Transverse colon (tissue), 4 donors: Measurements from ENCODE around the gene SNX25. TPM values are rescaled to one million over a fixed set of nuclear protein-coding genes. Genes with fewer than 3 reads are reported as not detected.

Experiments used
- DNase-seq: peaks from one replicate; pipeline ENCODE4 v3.0.0-alpha.2; 2019
- H3K27ac ChIP-seq, 4 donors: fragments of 200-600 bp; sonication (generic); 2 replicates each; pipeline ENCODE4 v1.5.1; 2016 to 2018; ENCODE audit warnings: inconsistent platforms in 4 of 4
- H3K27me3 ChIP-seq: fragments of 200-600 bp; sonication (generic); 2 replicates; pipeline ENCODE4 v1.5.1; 2017; ENCODE audit warnings: inconsistent platforms
- H3K36me3 ChIP-seq, 4 donors: fragments of 200-600 bp; sonication (generic); 2 replicates each; pipeline ENCODE4 v1.5.1; 2017 to 2019; ENCODE audit warnings: inconsistent platforms in 4 of 4
- H3K4me1 ChIP-seq, 4 donors: fragments of 200-600 bp; sonication (generic); 2 replicates each; pipeline ENCODE4 v1.5.1; 2017 to 2020; ENCODE audit warnings: inconsistent platforms in 4 of 4
- H3K4me3 ChIP-seq, 4 donors: fragments of 200-600 bp; sonication (generic); 1 replicate in 1 of 4; 2 replicates in 3 of 4; pipeline versions ENCODE4 v1.5.1 to v1.6.1; 2017 to 2019; ENCODE audit warnings: inconsistent platforms in 4 of 4
- H3K9me3 ChIP-seq, 2 donors: fragments of 200-600 bp; sonication (generic); 2 replicates each; pipeline ENCODE4 v1.5.1; 2017 to 2019; ENCODE audit warnings: inconsistent platforms in 2 of 2
- CTCF ChIP-seq, 5 experiments: fragments of 200-600 bp in 3 of 5; fragments of 450-650 bp in 2 of 5; sonication (generic) in 3 of 5; IDR thresholded peaks; 1 replicate in 2 of 5; 2 replicates in 3 of 5; pipeline ENCODE4 v1.5.1; 2016 to 2017; ENCODE audit warnings: antibody characterized with exemption in 5 of 5, inconsistent platforms in 3 of 5, mild to moderate bottlenecking in 2 of 5, moderate library complexity in 1 of 5
- EP300 ChIP-seq: sonication (generic); formaldehyde crosslinking; IDR thresholded peaks from one replicate; pipeline ENCODE4 v1.6.1; 2017; ENCODE audit warnings: antibody characterized with exemption, low read depth
- POLR2A ChIP-seq: fragments of 450-650 bp; IDR thresholded peaks from one replicate; pipeline ENCODE4 v1.6.1; 2016; ENCODE audit warnings: antibody characterized with exemption, mild to moderate bottlenecking, moderate library complexity
- POLR2AphosphoS5 ChIP-seq, 3 donors: sonication (generic); formaldehyde crosslinking; IDR thresholded peaks; one replicate each; pipeline ENCODE4 v1.6.1; 2016; ENCODE audit warnings: antibody characterized with exemption in 3 of 3
- WGBS, 2 donors: methylation state at CpG; one replicate each; pipeline ENCODE4 v1.1.5; 2018; ENCODE audit warnings: low coverage in 1 of 2; 5-methylcytosine and 5-hydroxymethylcytosine counted together
- in situ Hi-C, 4 donors: fragments of 200-750 bp; cut with MboI; loops; one replicate each; pipeline versions ENCODE4 v1.15.0 to v1.15.1; 2017; ENCODE audit warnings: low sequenced_read_pairs in 3 of 4, low pct_ligation_motif_present in 1 of 4, low pct_unique_long_range_greater_than_20kb in 1 of 4
- intact Hi-C: fragments of 100-400 bp; cut with DNase I; formaldehyde crosslinking; loops from one replicate; pipeline ENCODE4 v1.15.1; 2023; ENCODE audit warnings: low total_unique reads
- total RNA-seq, 4 donors: library from RNA; depleted of rRNA; stranded (reverse); fragments of >200 nt; gene quantifications; one replicate each; pipeline ENCODE4 v1.1.0, GENCODE V29; 2016

Gene SNX25
- total RNA-seq, 4 donors from 2014 or later: 17.1 to 68.5 (median 19.5) TPM

- TF ChIP-seq CTCF (IDR thresholded peaks at IDR 0.05) (peak in 2 of 5 experiments; percentile 47 to 51), EP300 (no peak), POLR2AphosphoS5 (IDR thresholded peaks at IDR 0.05) (peak; percentile 52 to 96 (median 96)), POLR2A (peak; percentile 95)
- in situ Hi-C loops (loop anchor here in 2 of 4 donors (10.0 kb wide), 2 partner anchors 182 to 192 kb away; partner anchors contain the start of genes CFAP97 (in 1 of the 2) and SNX25 (in 1 of the 2)), intact Hi-C loops (loop anchor here (5.0 kb wide), 1 partner anchor 190 kb away; the partner anchor contains the start of gene SNX25)
Measured at GRCh38 chr4:185396724-185397385, 187.5 kb downstream of the SNX25 start, which contains the start of gene ANKRD37. Gene ANKRD37 (plus strand): TSS chr4:185396841. CDS start chr4:185396924, 83 bp downstream.

GRCh38 chr4:185398618-185399017 lies 189.2 kb downstream of the SNX25 start:
- peak overlapping the region in 1 of 4 donors; percentile 14 for H3K4me3 ChIP-seq
- 42 to 52% methylated on average over 2 of the region's 2 CpGs for WGBS, 2 donors
- peaks cover 2 to 43% (median 17%) of the 10 kb centered on the region in 4 donors for H3K4me1 ChIP-seq
- H3K27me3 ChIP-seq: no peaks in the 10 kb centered on the region
- no peak for DNase-seq
- TF ChIP-seq CTCF (IDR thresholded peaks at IDR 0.05) (no peak), POLR2AphosphoS5 (IDR thresholded peaks at IDR 0.05) (no peak), POLR2A (no peak), EP300 (no peak)
- in situ Hi-C loops (loop anchor here in 2 of 4 donors (10.0 kb wide), 2 partner anchors 184 to 194 kb away; partner anchors contain the start of genes CFAP97 (in 1 of the 2) and SNX25 (in 1 of the 2)), intact Hi-C loops (loop anchor here (5.0 kb wide), 1 partner anchor 191 kb away; the partner anchor contains the start of gene SNX25)
- H3K9me3 ChIP-seq: no peaks in the 10 kb centered on the region
- H3K36me3 ChIP-seq: peaks cover 0 to 36% (median 10%) of the 10 kb centered on the region in 4 donors
- H3K27ac ChIP-seq: peak overlapping the region; percentile 20 to 100 (median 98)

More at GRCh38 chr4:185396724-185397385, 187.5 kb downstream of the SNX25 start, which contains the start of gene ANKRD37:
- no peaks in the 10 kb centered on the region for H3K9me3 ChIP-seq
- peaks cover 0 to 19% (median 3%) of the 10 kb centered on the region in 4 donors for H3K36me3 ChIP-seq
- peak within 1 kb of the TSS; percentile 57 to 80 (median 68) for H3K4me3 ChIP-seq
- peak; percentile 62 for DNase-seq
- 11% methylated on average over 22 of the region's 38 CpGs; no CpG with 5 or more reads in 1 of the 2 donors for WGBS, 2 donors
- peak within 1 kb of the TSS; percentile 97 to 100 (median 99) for H3K27ac ChIP-seq
- no peaks in the 10 kb centered on the region for H3K27me3 ChIP-seq
- H3K4me1 ChIP-seq: peaks cover 2 to 43% (median 17%) of the 10 kb centered on the region in 4 donors

DNA sequence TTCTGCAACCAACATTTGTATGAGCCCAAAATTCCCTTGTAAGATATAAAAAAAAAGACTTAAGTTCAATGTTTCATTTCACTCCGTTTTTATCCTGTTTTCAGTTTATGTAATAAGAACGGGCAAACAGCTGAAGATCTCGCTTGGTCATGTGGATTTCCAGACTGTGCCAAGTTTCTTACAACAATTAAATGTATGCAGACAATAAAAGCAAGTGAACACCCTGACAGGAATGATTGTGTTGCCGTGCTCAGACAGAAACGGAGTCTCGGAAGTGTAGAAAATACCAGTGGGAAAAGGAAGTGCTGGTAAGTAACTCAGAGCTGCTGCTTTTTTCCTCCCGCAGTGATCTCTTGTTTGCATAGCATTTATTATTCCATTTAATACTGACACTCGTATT lies 190.1 kb downstream of the SNX25 start:
- H3K27ac ChIP-seq: peak overlapping the region; percentile 20 to 100 (median 60)
- in situ Hi-C loops (loop anchor here in 2 of 4 donors (10.0 kb wide), 2 partner anchors 185 to 195 kb away; partner anchors contain the start of genes CFAP97 (in 1 of the 2) and SNX25 (in 1 of the 2)), intact Hi-C loops (loop anchor here (5.0 kb wide), 1 partner anchor 192 kb away; the partner anchor contains the start of gene SNX25)
- peak overlapping the region in 1 of 4 donors; percentile 14 for H3K4me3 ChIP-seq
- H3K36me3 ChIP-seq: peaks cover 0 to 38% (median 10%) of the 10 kb centered on the region in 4 donors
- H3K27me3 ChIP-seq: no peaks in the 10 kb centered on the region
- WGBS, 2 donors: 27 to 46% methylated on average over 8 of the region's 8 CpGs
- peaks cover 2 to 43% (median 17%) of the 10 kb centered on the region in 4 donors for H3K4me1 ChIP-seq
- TF ChIP-seq POLR2A (peak; percentile 11), CTCF (IDR thresholded peaks at IDR 0.05) (no peak), POLR2AphosphoS5 (IDR thresholded peaks at IDR 0.05) (peak in 2 of 3 donors; percentile 46 to 53)
- no peaks in the 10 kb centered on the region for H3K9me3 ChIP-seq
- peak; percentile 48 for DNase-seq

GRCh38 chr4:185404031-185404430 lies 194.6 kb downstream of the SNX25 start:
- H3K27ac ChIP-seq: no peak overlapping the region
- no peaks in the 10 kb centered on the region for H3K27me3 ChIP-seq
- H3K9me3 ChIP-seq: no peaks in the 10 kb centered on the region
- DNase-seq: no peak
- H3K4me1 ChIP-seq: peaks cover 2 to 13% (median 8%) of the 10 kb centered on the region in 4 donors
- in situ Hi-C loops: no loop called here
- 98 to 100% methylated on average over 1 to 4 of the region's 4 CpGs for WGBS, 2 donors
- no peak for TF ChIP-seq EP300
- no peak for TF ChIP-seq CTCF (IDR thresholded peaks at IDR 0.05)
- no peak overlapping the region for H3K4me3 ChIP-seq
- intact Hi-C loops: no loop called here
- H3K36me3 ChIP-seq: peaks cover 0 to 51% (median 12%) of the 10 kb centered on the region in 4 donors
